AG04450 (cell line): ENCODE data around the gene PACSIN2. TPM values are rescaled to one million over a fixed set of nuclear protein-coding genes. Genes with fewer than 3 reads are reported as not detected.

Source experiments
- CTCF ChIA-PET: fragments of 300-600, 350-600 bp; formaldehyde crosslinking; extraction: SDS; loops from one replicate; lab custom pipeline; 2022; ENCODE audit warnings: antibody characterized with exemption, inconsistent platforms; lab: Charles Lee
- POLR2A ChIA-PET: fragments of 350-600 bp; formaldehyde crosslinking; extraction: SDS; loops from one replicate; lab custom pipeline; 2021; ENCODE audit warnings: antibody characterized with exemption, inconsistent platforms; lab: Yijun Ruan, JAX
- DNase-seq: peaks from one replicate; pipeline ENCODE4 v3.0.0-alpha.2; 2011; ENCODE audit warnings: low read depth, low spot score
- H3K27ac ChIP-seq: one replicate; pipeline ENCODE4 v1.5.1; 2012; ENCODE audit warnings: low read depth, low read length, control low read depth
- H3K27me3 ChIP-seq: one replicate; pipeline ENCODE4 v1.6.0; 2012; ENCODE audit warnings: low read length; ENCODE audit not compliant: control insufficient read depth, insufficient read depth
- H3K4me3 ChIP-seq: 2 replicates; pipeline ENCODE4 v1.5.1; 2011; ENCODE audit warnings: mild to moderate bottlenecking, low read depth, low read length, control low read depth
- H3K9me3 ChIP-seq: 2 replicates; pipeline ENCODE4 v1.5.1; 2012; ENCODE audit warnings: low read length; ENCODE audit not compliant: control insufficient read depth, insufficient read depth
- polyA plus RNA-seq: library from polyadenylated mRNA; depleted of rRNA; stranded (reverse); fragments of >200 nt; gene quantifications from 2 replicates; pipeline ENCODE4 v1.2.3, GENCODE V29; 2011
- TF ChIP-seq, protein P1 (sequence below): IDR thresholded peaks from 2 replicates; pipeline ENCODE4 v1.5.1; 2011; ENCODE audit warnings: low read depth, low read length, control low read depth, inconsistent platforms

Gene PACSIN2
- polyA plus RNA-seq, 1 experiment: 59.6 TPM

DNA sequence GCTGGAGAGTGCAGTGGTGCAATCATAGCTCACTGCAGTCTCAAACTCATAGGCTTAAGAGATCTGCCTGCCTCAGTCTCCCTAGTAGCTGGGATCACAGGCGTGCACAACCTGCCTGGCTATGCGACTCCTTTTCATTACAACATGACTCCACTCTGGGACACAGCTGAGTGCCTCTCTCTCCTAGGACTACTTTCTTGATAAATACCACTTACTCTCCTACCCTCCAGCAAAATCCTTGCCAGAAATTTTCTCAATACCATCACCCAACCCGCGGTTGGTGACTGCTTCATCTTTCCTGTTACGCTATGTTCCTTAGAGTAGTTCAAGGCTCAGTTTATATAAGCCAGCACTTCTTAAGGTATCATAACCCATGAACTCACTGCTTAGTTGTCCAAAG, 184.8 kb downstream of the PACSIN2 start:
- CTCF ChIA-PET: interaction anchor here (1.0 kb wide), 1 partner anchor 10 kb away, joined by 3 read pairs; no protein-coding TSS in a partner anchor
- no peak overlapping the region for H3K27ac ChIP-seq
- DNase-seq: no peak
- no peaks in the 10 kb centered on the region for H3K27me3 ChIP-seq
- no peaks in the 10 kb centered on the region for H3K9me3 ChIP-seq
- POLR2A ChIA-PET: no interaction called here
- H3K4me3 ChIP-seq: no peak overlapping the region
- TF ChIP-seq, protein P1, sequence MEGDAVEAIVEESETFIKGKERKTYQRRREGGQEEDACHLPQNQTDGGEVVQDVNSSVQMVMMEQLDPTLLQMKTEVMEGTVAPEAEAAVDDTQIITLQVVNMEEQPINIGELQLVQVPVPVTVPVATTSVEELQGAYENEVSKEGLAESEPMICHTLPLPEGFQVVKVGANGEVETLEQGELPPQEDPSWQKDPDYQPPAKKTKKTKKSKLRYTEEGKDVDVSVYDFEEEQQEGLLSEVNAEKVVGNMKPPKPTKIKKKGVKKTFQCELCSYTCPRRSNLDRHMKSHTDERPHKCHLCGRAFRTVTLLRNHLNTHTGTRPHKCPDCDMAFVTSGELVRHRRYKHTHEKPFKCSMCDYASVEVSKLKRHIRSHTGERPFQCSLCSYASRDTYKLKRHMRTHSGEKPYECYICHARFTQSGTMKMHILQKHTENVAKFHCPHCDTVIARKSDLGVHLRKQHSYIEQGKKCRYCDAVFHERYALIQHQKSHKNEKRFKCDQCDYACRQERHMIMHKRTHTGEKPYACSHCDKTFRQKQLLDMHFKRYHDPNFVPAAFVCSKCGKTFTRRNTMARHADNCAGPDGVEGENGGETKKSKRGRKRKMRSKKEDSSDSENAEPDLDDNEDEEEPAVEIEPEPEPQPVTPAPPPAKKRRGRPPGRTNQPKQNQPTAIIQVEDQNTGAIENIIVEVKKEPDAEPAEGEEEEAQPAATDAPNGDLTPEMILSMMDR: no peak

DNA sequence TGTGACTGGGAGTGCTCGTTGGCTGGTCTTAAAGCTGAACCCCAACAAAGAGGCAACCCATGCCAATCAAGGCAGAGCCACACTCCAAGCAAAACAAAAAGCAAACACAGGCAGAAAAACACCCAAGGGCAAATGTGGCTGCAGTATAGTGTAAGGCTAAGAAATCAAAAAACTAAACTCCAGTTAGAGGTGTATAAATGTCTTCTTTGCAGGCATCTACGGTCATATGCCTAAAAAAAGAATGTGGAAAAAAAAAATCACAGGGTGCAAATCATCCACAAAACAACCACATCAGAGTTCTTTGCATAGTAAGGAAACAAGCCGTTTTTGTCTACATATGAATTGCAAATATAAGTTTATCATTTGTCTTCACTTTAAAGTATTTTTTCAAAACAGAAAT, 185.6 kb downstream of the PACSIN2 start:
- no peaks in the 10 kb centered on the region for H3K27me3 ChIP-seq
- ChIA-PET POLR2A (no interaction called here), CTCF (no interaction called here)
- no peak for DNase-seq
- TF ChIP-seq, protein P1: no peak
- no peak overlapping the region for H3K27ac ChIP-seq
- H3K9me3 ChIP-seq: no peaks in the 10 kb centered on the region
- no peak overlapping the region for H3K4me3 ChIP-seq

DNA sequence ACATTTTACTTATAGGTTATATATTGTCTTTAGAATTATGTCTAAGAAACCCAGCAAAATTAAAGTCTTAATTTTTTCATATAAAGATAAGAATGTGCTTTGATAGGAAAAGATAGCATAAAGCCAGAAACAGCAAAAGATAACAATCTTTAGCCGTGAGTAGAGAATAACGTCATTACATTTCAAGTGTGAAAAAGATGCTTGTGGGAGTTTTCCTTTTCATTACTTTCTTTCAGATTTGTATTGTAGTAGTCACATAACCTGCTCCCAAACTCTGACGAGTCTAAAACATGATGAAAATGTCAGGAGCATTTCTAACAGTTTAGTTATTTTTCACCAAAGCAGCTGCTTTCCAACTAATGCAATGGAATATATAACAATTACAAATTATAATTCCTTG, 189.2 kb downstream of the PACSIN2 start:
- ChIA-PET POLR2A (no interaction called here), CTCF (no interaction called here)
- Histone ChIP-seq H3K27me3 (no peaks in the 10 kb centered on the region), H3K9me3 (peaks cover 2% of the 10 kb centered on the region; the same call in 1 of the 2 replicates), H3K27ac (no peak overlapping the region), H3K4me3 (no peak overlapping the region)
- no peak for DNase-seq
- TF ChIP-seq, protein P1: no peak

DNA sequence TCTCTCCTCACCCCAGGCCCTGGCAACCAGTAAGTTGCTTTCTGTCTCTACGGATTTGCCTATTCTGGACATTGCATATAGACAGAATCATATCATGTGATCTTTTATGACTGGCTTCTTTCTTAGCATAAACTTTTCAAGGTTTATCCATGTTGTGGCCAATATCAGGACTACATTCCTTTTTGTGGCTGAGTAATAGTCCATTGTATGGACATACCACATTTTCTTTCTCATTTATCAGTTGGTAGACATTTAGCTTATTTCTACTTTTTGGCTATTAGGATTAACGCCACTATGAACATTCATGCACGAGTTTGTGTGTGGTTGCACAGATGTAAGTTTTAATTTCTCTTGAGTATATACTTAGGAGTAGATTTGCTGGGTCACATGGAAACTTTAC, 193.6 kb downstream of the PACSIN2 start:
- TF ChIP-seq, protein P1: no peak
- no peak for DNase-seq
- no peak overlapping the region for H3K27ac ChIP-seq
- H3K4me3 ChIP-seq: no peak overlapping the region
- H3K9me3 ChIP-seq: peaks cover 2% of the 10 kb centered on the region; the same call in 1 of the 2 replicates
- CTCF ChIA-PET: interaction anchor here (0.6 to 6.3 kb wide), 9 partner anchors 11 to 620 kb away, joined by 3 to 86 read pairs (median 5); no protein-coding TSS in a partner anchor
- H3K27me3 ChIP-seq: no peaks in the 10 kb centered on the region
- POLR2A ChIA-PET: interaction anchor here (0.7 kb wide), 1 partner anchor 206 kb away, joined by 4 read pairs; no protein-coding TSS in a partner anchor

- ChIA-PET CTCF (interaction anchor here (0.6 to 6.3 kb wide), 45 partner anchors 9 to 297 kb away, joined by 3 to 86 read pairs (median 4); partner anchors contain the start of genes ATP5MGL and CYB5R3), POLR2A (interaction anchor here (1.0 to 2.1 kb wide), 4 partner anchors 13 to 205 kb away, joined by 3 to 10 read pairs (median 4); partner anchors contain the start of genes CYB5R3 and POLDIP3)
- DNase-seq: peak; percentile 51
- TF ChIP-seq, protein P1: peak; percentile 62
- H3K27ac ChIP-seq: no peak overlapping the region
- peaks cover 2% of the 10 kb centered on the region; the same call in 1 of the 2 replicates for H3K9me3 ChIP-seq
- no peaks in the 10 kb centered on the region for H3K27me3 ChIP-seq
- H3K4me3 ChIP-seq: no peak overlapping the region
Observed at GRCh38 chr22:42820045-42820763, 194.7 kb downstream of the PACSIN2 start.
